GM19467 (cell line): ENCODE measurements around the gene TLNRD1.
"Not testable (repeated sequence)": the region's sequence is repeated elsewhere in the genome, so short reads cannot be mapped to it uniquely, and the experiment has no call there.

Experiments
- ATAC-seq: cut with Tn5 transposase; IDR thresholded peaks from one replicate; pipeline ENCODE4 v1.9.1; 2021; ENCODE audit warnings: mild to moderate bottlenecking, moderate library complexity; ENCODE audit not compliant: unreplicated experiment

The TLNRD1 gene

DNA sequence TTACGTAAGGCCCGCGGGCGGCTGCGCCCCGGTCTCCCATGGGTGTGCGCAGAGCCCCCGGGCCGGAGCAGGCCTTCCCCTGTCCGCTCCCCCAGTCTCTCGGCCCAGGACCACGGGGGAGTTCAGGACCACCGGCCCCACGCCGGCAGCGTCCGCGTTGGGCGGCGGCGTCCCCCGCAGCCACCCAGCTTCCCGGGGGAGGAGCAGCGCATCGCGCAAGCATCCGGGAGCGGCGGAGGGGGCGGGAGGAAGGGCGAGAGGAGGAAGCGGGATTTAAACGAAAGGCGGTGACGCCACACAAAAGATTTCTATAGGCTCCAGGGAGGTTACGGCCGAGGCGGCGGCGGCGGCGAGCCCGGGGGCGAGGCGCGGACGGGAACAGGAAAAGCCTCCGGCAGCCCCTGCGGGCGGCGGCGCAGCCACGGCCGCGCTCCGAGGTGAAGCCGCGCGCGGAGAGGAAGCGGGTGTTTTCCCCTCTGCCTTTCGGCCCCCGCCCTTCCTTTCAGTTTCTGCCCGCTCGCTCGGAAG, at the start of gene TLNRD1:
Gene TLNRD1, plus strand, starts transcription at position 300 of the 528 bp plus-strand sequence. CDS start 1,349 bp downstream, outside the sequence.
- ATAC-seq, result peak; percentile 58

DNA sequence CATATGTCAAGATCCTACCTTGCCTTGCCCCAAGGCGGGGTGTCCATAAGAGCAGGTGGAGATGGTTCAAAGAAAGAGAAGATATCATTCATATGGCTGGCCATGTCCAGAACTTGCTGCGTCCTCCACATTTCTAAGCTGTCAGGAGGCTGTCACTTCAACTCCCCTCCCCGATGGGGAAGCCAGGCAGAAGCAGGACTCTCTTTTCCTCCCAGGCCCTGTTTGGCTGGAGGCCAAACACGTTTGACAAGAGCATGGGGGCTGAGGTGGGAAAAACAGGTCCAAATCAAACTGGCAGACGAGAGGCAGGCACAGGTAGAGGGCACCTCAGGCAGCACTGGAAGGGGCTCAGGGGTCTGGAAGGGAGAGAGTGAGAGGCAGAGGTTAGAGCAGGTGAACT, 48.8 kb upstream of the TLNRD1 start:
- no peak for ATAC-seq

DNA sequence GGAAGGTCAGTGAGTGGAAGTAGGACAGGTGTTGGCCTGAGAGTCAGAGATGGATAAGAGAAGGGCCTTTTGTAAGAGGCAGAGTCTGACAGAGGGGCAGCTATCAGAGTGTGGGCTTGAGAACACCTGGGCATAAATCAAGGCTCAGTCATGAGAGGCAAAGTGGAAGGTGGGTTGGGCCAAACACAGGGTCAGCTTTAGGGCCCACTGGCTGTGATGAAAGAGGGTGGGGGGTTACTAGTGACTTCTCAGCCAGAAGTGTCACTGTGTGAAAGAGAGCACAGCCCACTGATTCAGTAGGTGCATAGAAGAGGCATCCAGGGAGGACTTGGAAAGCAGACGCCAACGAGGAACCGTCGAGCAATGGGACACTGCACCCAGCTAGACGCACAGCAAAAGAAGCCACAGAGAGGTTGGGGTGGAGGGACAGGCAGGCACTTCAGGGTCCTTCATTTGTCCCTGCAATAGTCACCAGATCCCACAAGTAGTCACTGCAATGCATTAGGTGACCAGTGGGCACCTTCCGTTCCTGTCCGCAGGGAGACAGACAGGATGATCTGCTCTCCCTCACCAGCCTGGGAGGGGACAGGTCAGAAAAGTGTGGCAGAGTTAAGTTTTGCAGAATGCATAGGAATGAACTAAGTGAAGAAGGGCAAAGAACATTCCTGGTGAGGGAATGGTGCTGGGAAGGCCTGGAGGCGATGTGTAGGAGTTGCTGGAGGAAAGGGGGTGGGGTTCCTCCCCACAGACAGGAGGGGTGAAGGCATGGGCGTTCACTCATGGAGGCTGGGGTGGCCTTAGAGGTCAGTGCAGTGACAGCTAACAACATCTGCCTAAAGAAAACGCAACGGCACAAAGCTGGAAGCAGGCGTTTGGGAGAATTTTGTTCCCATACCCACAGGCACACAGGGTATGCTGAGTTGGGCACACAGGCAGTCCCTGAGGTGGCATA, 47.4 kb upstream of the TLNRD1 start:
- ATAC-seq, result no peak

DNA sequence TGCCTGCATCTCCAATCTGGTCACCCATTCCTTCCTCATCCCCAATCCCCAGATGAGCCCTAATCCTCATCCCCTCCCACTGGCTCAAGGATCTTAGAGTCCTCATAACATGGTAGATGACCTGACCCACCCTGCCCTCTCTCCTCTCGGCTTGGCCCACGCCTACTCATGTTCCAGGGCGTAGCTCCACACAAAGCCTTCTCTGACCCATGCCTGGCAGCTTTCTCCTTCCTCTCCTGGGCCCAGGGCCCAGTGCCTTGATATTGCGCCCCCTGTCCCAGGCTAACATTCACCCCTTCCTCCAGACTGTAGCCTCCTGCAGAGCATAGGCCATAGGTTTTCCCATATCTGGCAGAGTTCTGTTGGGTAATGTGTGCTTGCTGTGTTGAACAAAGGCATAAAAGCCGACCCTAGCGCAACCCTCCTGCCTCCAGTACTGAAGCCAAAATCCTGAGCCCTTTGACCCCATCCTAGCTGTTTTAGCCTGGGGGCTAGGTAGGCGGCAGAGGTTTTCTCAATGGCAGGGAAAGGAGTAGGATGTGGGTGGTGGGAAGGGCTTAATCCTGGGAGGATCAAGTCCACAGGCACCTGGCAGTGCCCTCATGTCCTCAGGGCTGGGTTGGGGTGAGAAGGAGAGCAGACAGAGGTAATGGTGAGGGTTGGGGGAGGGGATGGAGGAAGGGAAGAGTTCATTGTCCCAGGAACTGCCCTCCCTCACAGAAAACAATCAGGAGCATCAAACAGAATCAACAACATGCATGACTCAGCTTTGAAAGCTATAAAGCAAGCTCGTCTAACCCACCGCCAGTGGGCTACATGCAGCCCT, 46.6 kb upstream of the TLNRD1 start:
- ATAC-seq, result no peak

DNA sequence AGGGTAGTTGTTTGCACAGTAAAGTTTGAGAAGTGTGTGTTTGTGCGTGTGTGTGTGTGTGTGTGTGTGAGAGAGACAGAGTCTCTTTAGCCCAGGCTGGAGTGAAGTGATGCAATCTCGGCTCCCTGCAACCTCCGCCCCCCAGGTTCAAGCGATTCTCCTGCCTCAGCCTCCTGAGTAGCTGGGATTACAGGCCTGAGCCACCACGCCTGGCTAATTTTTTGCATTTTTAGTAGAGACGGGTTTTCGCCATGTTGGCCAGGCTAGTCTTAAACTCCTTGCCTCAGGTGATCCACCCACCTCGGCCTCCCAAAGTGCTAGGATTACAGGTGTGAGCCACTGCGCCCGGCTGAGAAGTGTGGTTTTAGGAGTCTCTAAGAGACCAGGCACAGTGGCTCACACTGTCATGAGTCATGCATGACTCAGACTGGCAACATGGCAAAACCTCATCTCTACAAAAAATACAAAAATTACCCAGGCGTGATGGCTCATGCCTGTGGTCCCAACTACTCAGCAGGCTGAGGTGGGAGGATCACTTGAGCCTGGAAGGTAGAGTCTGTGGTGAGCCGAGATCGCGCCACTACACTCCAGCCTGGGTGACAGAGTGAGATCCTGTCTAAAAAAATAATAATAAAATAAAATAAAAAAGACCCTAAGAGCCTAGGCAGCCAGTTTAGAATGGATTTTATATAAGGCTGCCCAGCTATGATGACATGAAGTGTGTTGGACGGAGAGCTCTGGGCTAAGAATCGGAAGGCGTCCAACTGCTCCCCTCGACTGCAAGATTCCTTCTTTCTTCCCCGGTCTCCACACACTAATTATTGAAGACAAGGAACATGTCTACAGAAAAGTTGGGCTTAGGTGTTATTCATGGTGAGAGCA, 44.9 kb upstream of the TLNRD1 start:
- ATAC-seq, result not testable (repeated sequence)

DNA sequence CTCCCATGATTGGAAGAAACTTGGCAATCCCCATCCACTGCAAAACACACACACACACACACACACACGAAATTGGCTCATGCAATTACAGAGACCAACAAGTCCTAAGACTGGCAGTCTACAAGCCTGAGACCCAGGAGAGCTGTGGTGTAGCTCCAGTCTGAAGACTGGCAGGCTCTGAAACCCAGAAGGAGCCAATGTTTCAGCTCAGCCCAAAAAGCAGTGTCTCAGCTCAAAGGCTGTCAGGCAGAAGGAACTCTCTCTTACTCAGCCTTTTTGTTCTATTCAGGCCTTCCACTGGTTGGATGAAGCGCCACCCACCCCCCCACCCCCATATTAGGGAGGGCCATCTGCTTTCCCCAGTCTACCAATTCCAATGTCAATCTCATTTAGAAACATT, 43.2 kb upstream of the TLNRD1 start:
- ATAC-seq, result no peak

DNA sequence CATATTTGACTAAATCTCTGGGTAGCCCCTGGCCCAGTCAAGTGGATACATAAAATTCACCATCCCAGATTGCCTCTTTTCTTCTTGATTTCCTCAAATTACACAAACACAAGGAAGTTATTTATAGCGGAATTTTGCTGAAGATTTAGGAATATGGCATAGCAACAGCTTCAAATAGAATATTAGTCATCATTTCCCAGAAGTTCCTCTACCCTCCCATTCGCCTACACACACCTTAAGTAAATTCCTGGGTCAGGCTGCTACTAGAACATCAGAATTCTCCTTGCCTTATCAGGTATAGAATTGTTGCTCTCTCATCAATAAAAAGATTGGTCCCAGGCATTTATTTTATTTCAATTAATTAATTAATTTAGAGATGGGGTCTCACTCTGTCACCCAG, 42.7 kb upstream of the TLNRD1 start:
- no peak for ATAC-seq

DNA sequence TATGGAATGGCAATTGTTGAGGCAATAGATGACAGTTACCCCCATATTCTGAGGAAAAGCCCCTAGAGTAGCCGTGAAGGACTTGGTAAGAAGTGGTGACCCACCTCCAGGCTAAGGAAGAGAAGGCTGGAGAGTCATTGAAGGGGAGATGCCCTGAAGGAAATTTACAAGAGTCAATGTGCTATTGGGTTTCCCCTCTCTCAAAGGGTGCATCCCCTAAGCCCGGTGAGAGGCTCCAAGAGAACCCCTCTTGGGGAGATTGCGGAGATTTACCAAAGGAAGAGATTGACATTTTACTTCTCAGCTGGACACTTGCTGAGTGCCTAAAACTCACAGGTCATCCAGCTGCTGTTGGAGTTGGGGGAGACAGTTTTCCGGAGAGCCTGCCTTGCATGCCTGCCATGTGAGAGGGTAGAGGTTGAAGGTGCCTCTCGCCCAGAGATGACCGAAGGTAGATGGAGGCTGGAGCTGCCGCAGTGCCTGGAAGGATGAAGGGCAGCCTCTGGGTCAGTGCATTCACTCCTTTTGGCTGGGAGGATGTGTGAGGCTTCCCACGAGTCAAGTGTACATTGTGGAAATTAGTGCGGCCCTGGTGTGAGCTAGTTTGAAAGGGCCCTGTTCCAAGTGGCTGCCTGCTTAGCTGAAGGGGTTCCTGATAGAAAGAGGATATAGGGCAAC, 41.8 kb upstream of the TLNRD1 start:
- no peak for ATAC-seq

DNA sequence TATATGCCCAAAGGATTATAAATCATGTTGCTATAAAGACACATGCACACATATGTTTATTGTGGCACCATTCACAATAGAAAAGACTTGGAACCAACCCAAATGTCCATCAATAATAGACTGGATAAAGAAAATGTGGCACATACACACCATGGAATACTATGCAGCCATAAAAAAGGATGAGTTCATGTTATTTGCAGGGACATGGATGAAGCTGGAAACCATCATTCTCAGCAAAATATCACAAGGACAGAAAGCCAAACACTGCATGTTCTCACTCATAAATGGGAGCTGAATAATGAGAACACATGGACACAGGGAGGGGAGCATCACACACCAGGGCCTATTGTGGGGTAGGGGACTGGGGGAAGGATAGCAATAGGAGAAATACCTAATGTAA, 35.3 kb upstream of the TLNRD1 start:
- ATAC-seq, result not testable (repeated sequence)

DNA sequence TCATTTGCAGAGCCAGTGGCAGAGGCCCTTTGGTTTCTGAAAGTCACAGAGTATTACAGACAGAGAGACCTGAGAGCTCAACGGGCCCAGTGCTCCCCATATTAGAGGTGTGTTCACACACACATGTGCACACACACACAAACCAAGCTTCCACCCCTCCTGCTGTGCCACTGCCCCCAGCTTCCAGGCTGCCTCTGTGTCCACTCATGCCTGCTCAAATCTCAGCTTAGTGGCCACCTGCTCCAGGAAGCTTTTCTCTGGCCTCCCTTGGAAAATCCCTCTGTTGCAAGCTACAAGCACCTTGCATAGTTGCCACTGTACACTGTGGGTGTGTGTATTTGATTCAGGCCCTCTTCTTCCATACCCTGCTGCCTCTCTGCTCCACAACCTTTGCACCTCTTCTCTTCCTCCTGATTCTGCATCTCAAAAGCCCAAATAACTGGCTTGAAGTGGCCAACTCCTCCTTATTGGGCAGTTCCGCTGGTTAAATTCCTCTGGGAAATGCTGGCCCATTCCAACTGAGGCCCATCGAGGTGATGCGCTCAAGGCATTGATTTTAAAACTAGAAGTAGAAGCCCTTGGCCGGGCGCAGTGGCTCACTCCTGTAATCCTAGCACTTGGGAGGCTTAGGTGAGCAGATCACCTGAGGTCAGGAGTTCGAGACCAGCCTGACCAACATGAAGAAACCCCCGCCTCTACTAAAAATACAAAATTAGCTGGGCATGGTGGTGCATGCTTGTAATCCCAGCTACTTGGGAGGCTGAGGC, 34.1 kb upstream of the TLNRD1 start:
- ATAC-seq, result no peak

DNA sequence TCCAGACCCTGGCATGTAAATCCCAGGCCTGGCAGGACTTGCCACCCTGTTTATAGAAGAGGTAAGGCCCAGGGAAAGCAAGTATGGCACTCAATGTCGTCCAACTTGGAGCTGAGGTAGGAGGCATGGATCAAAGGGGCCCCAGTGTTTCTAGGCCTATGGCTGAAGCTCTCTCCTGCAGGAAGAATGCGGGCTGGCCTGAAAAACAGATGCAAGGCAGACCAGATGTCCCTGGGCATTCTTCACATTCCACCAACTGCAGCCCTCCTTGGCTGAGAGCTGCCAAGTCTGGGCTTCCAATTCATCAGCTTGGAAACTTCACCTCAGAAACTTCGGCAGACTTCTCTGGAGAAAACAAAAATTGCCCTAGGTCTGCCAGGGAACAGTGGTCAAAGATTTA, 33.3 kb upstream of the TLNRD1 start:
- no peak for ATAC-seq

DNA sequence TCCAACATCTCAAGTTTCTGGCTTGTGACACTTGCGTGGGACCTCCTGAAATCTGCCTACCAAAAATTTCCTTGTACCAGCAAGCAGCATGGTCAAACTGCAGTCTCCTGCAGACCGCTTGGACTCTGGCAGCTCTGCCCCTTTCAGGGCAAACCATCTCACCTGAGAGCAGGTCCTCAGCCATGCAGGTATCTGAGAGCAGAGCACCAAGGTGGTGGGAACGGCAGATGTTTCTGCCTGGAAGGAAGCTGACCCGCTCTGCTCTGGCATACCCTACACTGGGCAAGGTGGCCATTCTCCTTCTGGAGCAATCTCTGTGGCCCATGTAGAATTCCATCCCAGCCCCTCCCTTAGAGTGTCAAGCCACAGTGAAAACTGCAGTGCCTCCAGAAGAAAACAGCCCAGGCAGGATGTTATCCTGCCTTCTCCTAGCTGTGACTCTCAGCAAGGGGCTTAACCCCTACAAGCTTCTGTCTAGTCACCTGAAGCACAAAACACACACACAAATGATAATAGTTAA, 32.7 kb upstream of the TLNRD1 start:
- no peak for ATAC-seq

DNA sequence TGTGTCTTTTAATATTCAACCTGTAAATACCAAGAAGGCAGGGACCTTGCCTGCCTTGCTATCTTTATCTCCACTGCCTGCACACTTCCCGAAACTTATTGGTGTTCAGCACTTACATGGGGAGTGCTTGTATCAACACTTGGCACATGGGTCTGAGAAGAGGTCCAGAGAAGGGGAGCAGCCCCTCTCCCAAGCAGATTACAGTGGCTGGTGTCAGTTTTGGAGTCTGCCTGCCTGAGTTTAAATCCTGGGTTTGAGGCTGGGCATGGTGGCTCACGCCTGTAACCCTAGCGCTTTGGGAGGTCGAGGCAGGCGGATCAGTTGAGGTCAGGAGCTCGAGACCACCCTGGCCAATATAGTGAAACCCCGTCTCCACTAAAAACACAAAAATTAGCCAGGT, 31.4 kb upstream of the TLNRD1 start:
- ATAC-seq, result no peak

DNA sequence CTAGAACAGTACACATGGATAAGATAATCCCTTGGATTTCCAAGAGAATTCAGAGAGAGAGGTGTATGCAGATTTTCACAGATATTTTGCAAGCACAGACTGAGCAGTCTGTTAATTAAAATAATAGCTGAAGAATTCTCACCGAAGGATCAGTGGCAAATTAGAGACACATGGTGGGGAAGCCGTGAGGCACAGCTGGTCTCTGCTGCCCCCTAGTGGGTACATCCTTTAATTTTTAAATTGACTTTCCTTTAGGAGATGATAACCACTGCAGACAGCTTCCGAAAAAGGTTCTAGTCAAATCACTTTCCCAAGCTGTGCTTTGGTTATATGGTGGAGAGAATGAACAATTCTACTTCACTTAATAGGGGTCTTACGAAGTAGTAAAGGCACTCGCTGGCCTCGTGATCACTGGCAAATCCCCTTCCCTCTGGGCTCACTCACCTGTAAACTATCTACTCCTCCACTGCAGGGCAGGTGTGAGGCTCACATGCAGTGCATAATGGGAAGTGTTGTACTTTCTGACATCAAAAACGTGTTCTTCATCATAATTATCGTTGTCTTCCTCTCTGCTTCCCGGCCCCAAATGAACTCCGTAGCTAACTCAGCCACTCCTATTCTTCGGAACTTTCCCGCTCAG, 30.6 kb upstream of the TLNRD1 start:
- no peak for ATAC-seq

DNA sequence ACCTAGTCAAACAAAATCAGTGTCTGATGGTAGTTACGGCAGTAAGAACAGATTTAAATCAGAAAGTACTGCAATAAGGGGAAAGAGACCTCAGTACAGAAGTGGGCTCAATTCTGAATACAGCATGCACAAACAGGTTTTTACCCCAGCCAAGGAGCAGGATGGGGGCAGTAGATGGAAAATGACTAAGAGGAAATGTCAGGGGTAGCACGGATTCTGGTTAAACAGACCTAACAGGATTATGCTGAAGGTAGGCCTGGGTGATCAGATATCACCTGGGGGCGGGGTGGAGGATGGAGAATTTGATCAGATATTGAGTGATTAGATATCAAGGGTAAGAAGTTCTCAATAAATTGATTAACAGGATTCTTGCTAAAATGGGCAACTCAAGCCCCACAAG, 30.1 kb upstream of the TLNRD1 start:
- ATAC-seq, result no peak

DNA sequence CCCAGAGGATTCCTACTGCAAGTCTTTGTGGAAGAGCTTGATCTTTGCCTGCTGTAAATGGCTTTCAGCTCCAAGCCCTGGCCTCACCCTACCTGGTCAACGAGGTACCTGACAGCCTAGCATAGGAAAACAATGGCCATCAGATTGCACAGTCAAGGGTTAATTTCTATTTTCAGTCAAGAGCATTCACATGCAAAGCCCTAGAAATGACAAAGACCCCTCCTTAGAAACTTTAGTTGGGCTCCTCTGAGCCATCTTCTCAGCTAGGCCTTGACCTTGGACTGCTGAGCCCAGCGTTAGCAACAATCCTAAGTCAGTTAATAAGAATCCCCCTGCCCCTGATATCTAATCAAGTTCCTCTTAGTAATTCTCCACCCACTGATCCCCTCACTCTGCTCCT, 29.6 kb upstream of the TLNRD1 start:
- no peak for ATAC-seq

DNA sequence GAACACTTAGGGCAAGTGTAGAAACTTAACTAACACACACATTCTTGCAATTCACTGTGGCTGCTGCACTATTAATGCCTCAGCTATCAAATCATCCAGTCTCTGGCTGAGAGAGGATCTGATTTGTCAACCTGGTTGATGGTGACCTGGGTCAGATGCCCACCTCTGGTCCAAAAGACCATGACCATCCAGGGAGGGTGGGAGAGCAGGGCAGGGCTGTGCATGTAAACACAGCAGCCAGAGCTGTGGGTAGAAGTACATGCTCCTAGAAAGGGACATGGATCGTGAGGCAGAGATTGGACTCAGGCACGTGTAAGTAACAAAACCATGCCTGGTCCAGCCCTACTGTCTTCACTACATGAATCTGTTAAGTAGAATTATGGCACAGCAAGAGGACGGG, 28.4 kb upstream of the TLNRD1 start:
- ATAC-seq, result no peak

DNA sequence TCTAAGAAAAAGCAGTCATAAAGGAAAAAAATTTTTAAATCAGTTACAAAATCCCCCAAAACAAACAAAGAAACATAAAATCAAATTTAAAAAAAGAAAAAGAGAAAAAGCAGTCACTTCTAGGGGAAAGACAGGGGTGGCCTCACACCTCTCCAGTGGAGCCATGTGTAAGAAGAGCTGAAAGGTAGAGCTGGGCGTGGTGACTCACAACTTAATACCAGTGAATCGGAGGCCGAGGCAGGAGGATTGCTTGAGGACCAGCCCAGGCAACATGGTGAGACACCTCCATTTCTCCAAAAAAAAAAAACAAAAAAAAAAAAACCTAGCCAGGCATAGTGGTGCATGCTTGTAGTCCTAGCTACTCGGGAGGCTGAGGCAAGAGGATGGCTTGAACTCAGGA, 25.8 kb upstream of the TLNRD1 start:
- ATAC-seq, result no peak

DNA sequence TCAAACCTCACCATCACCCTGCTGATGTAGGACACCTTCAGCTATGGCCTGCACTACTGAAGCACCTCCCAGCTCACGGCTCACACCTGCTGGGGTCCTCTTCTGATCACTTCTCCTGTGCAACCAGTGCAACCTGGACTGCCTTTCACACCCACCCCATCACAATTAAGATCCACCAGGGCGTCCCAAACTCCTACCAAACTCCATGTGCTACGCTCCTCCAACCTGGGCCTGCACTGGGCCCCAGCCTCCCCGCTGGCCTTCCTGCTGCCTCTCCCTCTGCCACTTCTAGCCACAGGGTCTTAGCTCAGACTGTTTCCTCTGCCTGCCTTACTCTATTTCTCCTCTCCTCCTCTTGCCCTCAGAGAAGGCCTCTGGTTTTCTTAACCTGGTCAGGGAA, 23.9 kb upstream of the TLNRD1 start:
- ATAC-seq, result no peak
